GM10248 (cell line): ENCODE data around the gene GP1BB.

Experiments
- CTCF ChIA-PET: fragments of 300-600 bp; sonication (Branson Sonifier 250); formaldehyde crosslinking; extraction: SDS; loops from one replicate; lab custom pipeline; 2021; ENCODE audit warnings: antibody characterized with exemption; lab: Yijun Ruan, JAX
- POLR2A ChIA-PET: fragments of 350-650 bp; sonication (Branson Sonifier 250); formaldehyde crosslinking; extraction: SDS; loops from one replicate; lab custom pipeline; 2020; ENCODE audit warnings: antibody characterized with exemption; lab: Yijun Ruan, JAX
- DNase-seq: peaks from one replicate; pipeline ENCODE4 v3.0.0; 2012; ENCODE audit errors: extremely low spot score
- CTCF ChIP-seq: IDR thresholded peaks from 2 replicates; pipeline ENCODE4 v1.5.1; 2012; ENCODE audit warnings: mild to moderate bottlenecking, low read depth; ENCODE audit errors: extremely low read depth, missing control alignments, control extremely low read depth

Gene GP1BB

DNA sequence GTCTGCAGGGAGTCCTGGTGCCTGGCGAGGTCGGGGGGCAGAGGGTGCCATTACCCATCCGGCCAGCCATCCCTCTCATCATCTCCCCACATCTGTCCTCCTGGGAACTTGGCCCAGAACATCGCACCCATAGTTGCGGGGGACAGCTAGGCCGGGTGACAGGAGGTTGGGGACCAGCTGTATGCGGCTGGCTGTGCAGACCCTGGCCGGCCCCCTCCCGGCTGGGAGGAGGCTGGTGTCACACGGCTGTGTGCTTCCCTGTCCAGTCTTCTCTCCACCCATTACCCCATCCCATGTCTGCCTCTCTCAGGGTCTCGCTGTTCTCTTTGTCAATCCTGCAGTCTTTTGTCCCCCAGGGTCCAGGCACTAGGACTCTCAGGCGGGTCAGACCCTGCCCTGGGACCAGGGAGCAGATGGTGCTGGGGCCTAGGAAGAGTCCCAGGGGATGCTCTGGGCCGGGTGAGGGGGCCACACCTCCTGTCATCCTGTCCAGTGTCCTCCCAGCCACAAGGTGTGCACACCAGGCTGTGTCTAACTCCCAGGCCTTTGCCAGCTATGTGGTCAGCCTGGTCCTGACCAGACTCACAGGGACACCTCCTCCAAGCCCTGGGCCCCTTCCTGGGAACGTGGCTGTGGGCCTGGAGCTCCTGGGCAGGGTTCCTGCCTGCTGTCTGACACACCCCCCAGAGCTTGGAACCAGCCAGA is 30.8 kb downstream of the GP1BB start:
- DNase-seq: no peak
- ChIA-PET CTCF (interaction anchor here (0.7 to 4.2 kb wide), 4 partner anchors 9 to 157 kb away, joined by 3 to 25 read pairs (median 6); no protein-coding TSS in a partner anchor), POLR2A (no interaction called here)
- TF ChIP-seq CTCF: no peak

DNA sequence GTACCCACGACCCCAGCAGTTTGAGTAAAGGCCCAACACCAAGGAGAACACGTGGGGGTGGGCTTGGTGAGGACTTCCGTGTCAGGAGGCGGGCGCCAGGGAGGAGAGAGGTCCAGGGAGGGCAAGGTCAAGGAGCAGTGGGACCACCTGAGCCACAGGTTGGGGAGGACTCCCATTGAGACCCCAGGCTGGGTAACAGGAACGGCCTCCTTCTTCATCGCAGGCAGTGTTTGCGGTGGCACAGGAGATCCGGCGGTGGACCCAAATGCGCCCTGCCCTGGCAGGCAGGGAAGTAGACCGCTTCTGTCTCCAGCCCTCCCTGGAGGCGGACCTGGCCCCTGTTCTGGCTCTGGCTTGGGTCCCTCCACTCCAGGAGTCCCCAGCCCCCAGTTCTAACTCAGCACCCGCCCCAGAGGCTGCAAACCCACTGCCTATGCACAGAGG is 31.4 kb downstream of the GP1BB start:
- ChIA-PET CTCF (interaction anchor here (4.2 kb wide), 1 partner anchor 24 kb away, joined by 25 read pairs; no protein-coding TSS in a partner anchor), POLR2A (no interaction called here)
- no peak for TF ChIP-seq CTCF
- no peak for DNase-seq

DNA sequence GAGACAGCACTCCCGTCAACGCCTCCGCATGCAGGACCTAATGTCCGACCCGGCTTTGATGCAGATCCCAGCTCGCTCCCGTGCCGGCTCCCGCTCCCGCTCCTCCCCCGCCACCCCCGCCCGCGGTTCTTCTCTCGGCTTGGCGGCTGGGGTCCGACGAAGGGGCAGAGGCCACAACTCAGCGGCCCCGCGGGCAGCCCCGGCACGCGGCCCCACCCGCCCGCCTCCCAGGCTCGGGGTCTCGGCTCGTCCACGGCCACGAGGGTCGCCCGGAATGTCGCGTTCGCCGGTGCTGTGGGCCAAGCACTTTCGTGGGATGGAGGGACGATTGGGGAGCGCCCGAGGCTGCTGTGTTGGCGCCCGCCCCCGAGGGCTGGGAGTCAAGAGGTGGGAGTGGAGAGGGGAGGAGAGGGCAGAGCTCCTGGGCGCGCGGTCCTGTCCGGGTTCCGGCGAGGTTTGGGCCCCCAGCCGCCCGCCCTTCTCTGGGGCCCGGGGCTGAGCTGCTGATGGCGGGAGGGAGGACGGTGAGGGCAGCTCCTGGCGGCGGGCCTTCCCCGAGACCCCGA is 31.9 kb downstream of the GP1BB start:
- TF ChIP-seq CTCF: no peak
- ChIA-PET POLR2A (no interaction called here), CTCF (interaction anchor here (1.6 to 1.8 kb wide), 3 partner anchors 25 to 158 kb away, joined by 8 to 25 read pairs (median 11); no protein-coding TSS in a partner anchor)
- no peak for DNase-seq

DNA sequence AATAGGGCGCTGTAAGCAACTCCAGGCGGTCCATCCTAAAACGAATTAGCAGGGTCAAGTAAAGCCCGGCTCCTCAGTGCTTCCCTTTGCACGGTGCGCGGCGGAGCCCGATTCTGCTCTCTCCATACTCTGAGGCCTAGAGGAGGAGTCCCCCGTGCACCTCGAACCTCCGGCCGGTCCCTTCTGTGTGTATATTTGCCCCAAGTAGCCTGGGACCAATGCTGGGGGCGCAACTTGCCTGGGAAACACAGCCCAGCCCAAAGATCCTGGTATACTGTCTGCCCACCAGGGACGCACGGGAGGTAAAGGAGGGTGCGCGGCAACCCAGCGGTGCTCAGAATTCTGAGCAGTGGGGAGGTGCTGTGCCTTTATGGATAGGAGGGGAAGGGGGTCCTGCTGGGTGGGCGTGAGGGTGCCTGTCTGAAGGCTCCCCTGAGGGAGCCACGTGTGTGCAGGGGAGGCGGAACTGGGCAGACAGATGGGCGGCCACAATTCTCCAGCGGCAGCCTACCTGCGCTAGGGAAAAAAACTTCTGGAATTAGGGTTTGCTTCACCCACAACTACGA is 32.5 kb downstream of the GP1BB start:
- DNase-seq: no peak
- POLR2A ChIA-PET: no interaction called here
- no peak for TF ChIP-seq CTCF
- CTCF ChIA-PET: interaction anchor here (0.8 to 1.8 kb wide), 10 partner anchors 14 to 192 kb away, joined by 3 to 25 read pairs (median 6); no protein-coding TSS in a partner anchor

GRCh38 chr22:19756288-19757128 is 33.2 kb downstream of the GP1BB start:
- POLR2A ChIA-PET: no interaction called here

More at GRCh38 chr22:19756288-19757128, 33.2 kb downstream of the GP1BB start:
- TF ChIP-seq CTCF: peak; percentile 64
- peak; percentile 80 for DNase-seq
- CTCF ChIA-PET: interaction anchor here (0.8 to 1.8 kb wide), 10 partner anchors 13 to 192 kb away, joined by 3 to 25 read pairs (median 6); no protein-coding TSS in a partner anchor
